ENCODE results near the gene HSPG2.

Gene HSPG2

GRCh38 chr1:21879928-21880618 is 57.0 kb downstream of the HSPG2 start:
- in situ Hi-C loops (cut with MboI; ENCODE audit: low sequenced_read_pairs, unreplicated experiment) = no loop called here
- TF ChIP-seq, protein P1, sequence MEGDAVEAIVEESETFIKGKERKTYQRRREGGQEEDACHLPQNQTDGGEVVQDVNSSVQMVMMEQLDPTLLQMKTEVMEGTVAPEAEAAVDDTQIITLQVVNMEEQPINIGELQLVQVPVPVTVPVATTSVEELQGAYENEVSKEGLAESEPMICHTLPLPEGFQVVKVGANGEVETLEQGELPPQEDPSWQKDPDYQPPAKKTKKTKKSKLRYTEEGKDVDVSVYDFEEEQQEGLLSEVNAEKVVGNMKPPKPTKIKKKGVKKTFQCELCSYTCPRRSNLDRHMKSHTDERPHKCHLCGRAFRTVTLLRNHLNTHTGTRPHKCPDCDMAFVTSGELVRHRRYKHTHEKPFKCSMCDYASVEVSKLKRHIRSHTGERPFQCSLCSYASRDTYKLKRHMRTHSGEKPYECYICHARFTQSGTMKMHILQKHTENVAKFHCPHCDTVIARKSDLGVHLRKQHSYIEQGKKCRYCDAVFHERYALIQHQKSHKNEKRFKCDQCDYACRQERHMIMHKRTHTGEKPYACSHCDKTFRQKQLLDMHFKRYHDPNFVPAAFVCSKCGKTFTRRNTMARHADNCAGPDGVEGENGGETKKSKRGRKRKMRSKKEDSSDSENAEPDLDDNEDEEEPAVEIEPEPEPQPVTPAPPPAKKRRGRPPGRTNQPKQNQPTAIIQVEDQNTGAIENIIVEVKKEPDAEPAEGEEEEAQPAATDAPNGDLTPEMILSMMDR (IDR thresholded peaks at IDR 0.05; ENCODE audit: borderline replicate concordance, control extremely low read depth, extremely low read depth, insufficient read depth, missing control alignments) = no peak
- no peak for DNase-seq (ENCODE audit: low spot score)

- no peak for DNase-seq (ENCODE audit: low spot score)
- TF ChIP-seq, protein P1 (IDR thresholded peaks at IDR 0.05; ENCODE audit: borderline replicate concordance, control extremely low read depth, extremely low read depth, insufficient read depth, missing control alignments) = no peak
- in situ Hi-C loops (cut with MboI; ENCODE audit: low sequenced_read_pairs, unreplicated experiment) = no loop called here
These were observed 58.2 kb downstream of the HSPG2 start for GRCh38 chr1:21878840-21879478.

GRCh38 chr1:21878009-21878773 is 58.9 kb downstream of the HSPG2 start:
- DNase-seq (ENCODE audit: low spot score) = no peak
- in situ Hi-C loops (cut with MboI; ENCODE audit: low sequenced_read_pairs, unreplicated experiment) = no loop called here
- TF ChIP-seq, protein P1 (IDR thresholded peaks at IDR 0.05; ENCODE audit: borderline replicate concordance, control extremely low read depth, extremely low read depth, insufficient read depth, missing control alignments) = no peak

DNA sequence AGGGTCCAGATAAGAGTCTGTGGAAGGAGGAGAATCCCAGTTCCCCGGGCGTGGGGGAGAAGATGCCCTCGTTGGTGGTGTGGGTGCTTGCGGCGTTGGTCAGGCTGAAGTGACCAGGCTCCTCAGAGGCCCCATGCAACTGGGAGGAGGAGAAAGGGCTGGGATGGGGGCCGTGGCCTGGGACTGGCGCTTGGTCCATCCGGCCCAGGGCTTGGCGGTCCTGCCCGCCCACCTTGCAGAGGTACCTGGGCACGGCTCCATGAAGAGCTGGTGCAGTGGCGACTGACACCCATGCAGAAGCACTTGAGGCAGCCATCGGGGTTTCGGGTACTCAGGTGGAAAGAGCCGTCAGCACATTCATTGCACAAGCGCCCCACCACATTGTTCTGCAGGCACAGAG is 60.8 kb downstream of the HSPG2 start:
- TF ChIP-seq, protein P1 (IDR thresholded peaks at IDR 0.05; ENCODE audit: borderline replicate concordance, control extremely low read depth, extremely low read depth, insufficient read depth, missing control alignments) = no peak
- in situ Hi-C loops (cut with MboI; ENCODE audit: low sequenced_read_pairs, unreplicated experiment) = no loop called here

GRCh38 chr1:21875621-21876063 is 61.5 kb downstream of the HSPG2 start:
- TF ChIP-seq, protein P1 (IDR thresholded peaks at IDR 0.05; ENCODE audit: borderline replicate concordance, control extremely low read depth, extremely low read depth, insufficient read depth, missing control alignments) = no peak
- DNase-seq (ENCODE audit: low spot score) = no peak

More for the DNA sequence above, 60.8 kb downstream of the HSPG2 start:
- DNase-seq (ENCODE audit: low spot score) = no peak

GRCh38 chr1:21874778-21875547 is 62.1 kb downstream of the HSPG2 start:
- no peak for DNase-seq (ENCODE audit: low spot score)
- TF ChIP-seq, protein P1 (IDR thresholded peaks at IDR 0.05; ENCODE audit: borderline replicate concordance, control extremely low read depth, extremely low read depth, insufficient read depth, missing control alignments) = no peak
- in situ Hi-C loops (cut with MboI; ENCODE audit: low sequenced_read_pairs, unreplicated experiment) = no loop called here

More at GRCh38 chr1:21875621-21876063, 61.5 kb downstream of the HSPG2 start:
- in situ Hi-C loops (cut with MboI; ENCODE audit: low sequenced_read_pairs, unreplicated experiment) = no loop called here
